ENCODE results near the gene CBX5. TPM values are rescaled to one million over a fixed set of nuclear protein-coding genes. Genes with fewer than 3 reads are reported as not detected.
"Not testable (repeated sequence)": the region's sequence is repeated elsewhere in the genome, so short reads cannot be mapped to it uniquely, and the experiment has no call there.

CBX5 gene
- total and polyA plus RNA-seq, 2 donors (not counting 1 experiment from before 2014, with no cell fraction given): 27.7 to 64.0 TPM

DNA sequence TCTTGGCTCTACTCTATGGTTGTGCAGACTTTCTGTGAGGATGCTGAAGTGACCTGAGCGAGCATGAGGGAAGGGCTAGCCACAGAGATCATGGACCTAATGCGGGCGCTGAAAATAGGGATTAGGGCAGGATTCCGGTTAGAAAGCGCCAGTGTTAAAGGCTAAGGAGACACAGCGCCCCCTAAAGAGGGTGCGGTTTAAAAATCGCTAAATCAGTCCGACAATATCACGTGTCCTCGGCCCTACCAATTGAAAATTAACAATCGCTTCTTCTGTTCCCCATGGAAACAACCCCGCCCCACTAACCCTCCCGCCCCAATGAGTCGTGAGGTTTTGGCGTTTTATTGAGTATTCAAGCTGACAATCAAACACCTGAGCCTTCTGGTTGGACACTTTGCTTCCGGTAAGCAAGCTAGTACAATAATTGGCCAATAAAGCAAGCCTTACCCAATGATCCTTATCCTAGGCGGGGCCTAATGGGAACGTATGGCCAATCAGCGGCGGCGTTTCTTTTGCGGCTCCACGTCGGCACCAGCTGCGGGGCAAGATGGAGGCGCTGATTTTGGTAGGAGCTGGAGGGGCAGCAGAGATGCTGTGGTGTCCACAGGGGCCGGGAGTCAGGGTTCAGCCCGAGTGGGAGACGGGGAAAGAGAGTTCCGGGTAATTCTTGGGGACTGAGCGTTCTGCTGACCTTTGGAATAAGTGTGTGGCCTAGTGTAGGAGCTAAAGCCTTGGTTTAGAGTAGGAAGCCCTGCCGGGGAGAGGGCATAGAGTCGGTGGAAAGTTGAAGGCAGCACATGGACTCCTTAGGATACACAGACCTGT is 44.9 kb upstream of the CBX5 start, which contains the start of gene COPZ1:
COPZ1 (plus strand) TSS at position 515 of the 825 bp plus-strand sequence; CDS start at position 548, 33 bp downstream.
- Histone ChIP-seq H3K4me1 (ENCODE audit: control insufficient read depth, extremely low read depth, insufficient read depth, low read length) (peaks cover 13% of the 10 kb centered on the region), H2AFZ (ENCODE audit: low read length) (peak within 1 kb of the TSS; percentile 98), H4K20me1 (ENCODE audit: control insufficient read depth, extremely low read depth, insufficient read depth, low read length) (no peaks in the 10 kb centered on the region), H3K4me2 (ENCODE audit: extremely low read depth, insufficient read depth, low read length) (peak within 1 kb of the TSS; percentile 75), H3K36me3 (ENCODE audit: control insufficient read depth, insufficient read depth, low read length) (no peaks in the 10 kb centered on the region), H3K27me3 (ENCODE audit: control insufficient read depth, insufficient read depth, low read length) (no peaks in the 10 kb centered on the region), H3K4me3 (replicated peaks in 1 of 4; ENCODE audit: control extremely low read depth in 1 of 4, insufficient read depth in 1 of 4, low read depth in 3 of 4, low read length in 4 of 4) (peak within 1 kb of the TSS; percentile 94 to 100 (median 100)), H3K27ac (ENCODE audit: insufficient read depth, low read length) (peak within 1 kb of the TSS; percentile 99), H3K9ac (ENCODE audit: insufficient read depth, low read length) (peak within 1 kb of the TSS; percentile 97), H3K9me3 (ENCODE audit: control insufficient read depth, insufficient read depth, low read depth, low read length) (no peaks in the 10 kb centered on the region), H3K79me2 (ENCODE audit: control insufficient read depth, insufficient read depth, low read length) (peaks cover 27% of the 10 kb centered on the region)
- DNase-seq (ENCODE audit: low read depth in 2 of 2): peak; percentile 100
- TF ChIP-seq EZH2 (IDR thresholded peaks at IDR 0.05; ENCODE audit: low read length, missing control alignments): no peak
- TF ChIP-seq, protein P1, sequence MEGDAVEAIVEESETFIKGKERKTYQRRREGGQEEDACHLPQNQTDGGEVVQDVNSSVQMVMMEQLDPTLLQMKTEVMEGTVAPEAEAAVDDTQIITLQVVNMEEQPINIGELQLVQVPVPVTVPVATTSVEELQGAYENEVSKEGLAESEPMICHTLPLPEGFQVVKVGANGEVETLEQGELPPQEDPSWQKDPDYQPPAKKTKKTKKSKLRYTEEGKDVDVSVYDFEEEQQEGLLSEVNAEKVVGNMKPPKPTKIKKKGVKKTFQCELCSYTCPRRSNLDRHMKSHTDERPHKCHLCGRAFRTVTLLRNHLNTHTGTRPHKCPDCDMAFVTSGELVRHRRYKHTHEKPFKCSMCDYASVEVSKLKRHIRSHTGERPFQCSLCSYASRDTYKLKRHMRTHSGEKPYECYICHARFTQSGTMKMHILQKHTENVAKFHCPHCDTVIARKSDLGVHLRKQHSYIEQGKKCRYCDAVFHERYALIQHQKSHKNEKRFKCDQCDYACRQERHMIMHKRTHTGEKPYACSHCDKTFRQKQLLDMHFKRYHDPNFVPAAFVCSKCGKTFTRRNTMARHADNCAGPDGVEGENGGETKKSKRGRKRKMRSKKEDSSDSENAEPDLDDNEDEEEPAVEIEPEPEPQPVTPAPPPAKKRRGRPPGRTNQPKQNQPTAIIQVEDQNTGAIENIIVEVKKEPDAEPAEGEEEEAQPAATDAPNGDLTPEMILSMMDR (conservative IDR thresholded peaks at IDR 0.05 in 1 of 2, IDR thresholded peaks at IDR 0.05 in 1 of 2; ENCODE audit: low read depth in 1 of 2, low read length in 2 of 2): peak; percentile 76 to 80

DNA sequence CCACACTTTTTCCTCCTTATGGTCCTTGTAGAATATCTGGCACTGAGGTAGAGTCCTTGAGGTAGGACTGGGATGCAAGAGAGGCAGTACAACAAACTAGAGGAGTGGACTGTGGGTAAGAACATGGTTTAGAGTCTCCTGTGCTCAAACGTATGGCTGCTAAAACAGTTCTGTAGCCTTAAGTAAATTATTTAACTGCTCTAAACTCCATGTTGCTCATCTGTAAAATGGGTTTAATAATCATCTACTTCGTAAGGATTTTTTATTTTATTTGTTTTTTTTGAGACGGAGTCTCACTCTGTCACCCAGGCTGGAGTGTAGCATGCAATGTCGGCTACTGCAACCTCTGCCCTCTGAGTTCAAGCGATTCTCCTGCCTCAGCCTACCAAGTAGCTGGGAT is 41.4 kb upstream of the CBX5 start:
- Histone ChIP-seq H3K36me3 (ENCODE audit: control insufficient read depth, insufficient read depth, low read length) (no peaks in the 10 kb centered on the region), H4K20me1 (ENCODE audit: control insufficient read depth, extremely low read depth, insufficient read depth, low read length) (no peaks in the 10 kb centered on the region), H3K79me2 (ENCODE audit: control insufficient read depth, insufficient read depth, low read length) (peaks cover 10% of the 10 kb centered on the region), H3K4me2 (ENCODE audit: extremely low read depth, insufficient read depth, low read length) (no peak overlapping the region), H3K9me3 (ENCODE audit: control insufficient read depth, insufficient read depth, low read depth, low read length) (no peaks in the 10 kb centered on the region), H3K4me1 (ENCODE audit: control insufficient read depth, extremely low read depth, insufficient read depth, low read length) (no peaks in the 10 kb centered on the region), H3K27ac (ENCODE audit: insufficient read depth, low read length) (no peak overlapping the region), H3K27me3 (ENCODE audit: control insufficient read depth, insufficient read depth, low read length) (no peaks in the 10 kb centered on the region), H3K9ac (ENCODE audit: insufficient read depth, low read length) (no peak overlapping the region), H2AFZ (ENCODE audit: low read length) (no peak overlapping the region), H3K4me3 (replicated peaks in 1 of 4; ENCODE audit: control extremely low read depth in 1 of 4, insufficient read depth in 1 of 4, low read depth in 3 of 4, low read length in 4 of 4) (no peak overlapping the region)
- TF ChIP-seq, protein P1 (conservative IDR thresholded peaks at IDR 0.05 in 1 of 2, IDR thresholded peaks at IDR 0.05 in 1 of 2; ENCODE audit: low read depth in 1 of 2, low read length in 2 of 2): no peak
- TF ChIP-seq EZH2 (IDR thresholded peaks at IDR 0.05; ENCODE audit: low read length, missing control alignments): no peak
- DNase-seq (ENCODE audit: low read depth in 2 of 2): no peak

DNA sequence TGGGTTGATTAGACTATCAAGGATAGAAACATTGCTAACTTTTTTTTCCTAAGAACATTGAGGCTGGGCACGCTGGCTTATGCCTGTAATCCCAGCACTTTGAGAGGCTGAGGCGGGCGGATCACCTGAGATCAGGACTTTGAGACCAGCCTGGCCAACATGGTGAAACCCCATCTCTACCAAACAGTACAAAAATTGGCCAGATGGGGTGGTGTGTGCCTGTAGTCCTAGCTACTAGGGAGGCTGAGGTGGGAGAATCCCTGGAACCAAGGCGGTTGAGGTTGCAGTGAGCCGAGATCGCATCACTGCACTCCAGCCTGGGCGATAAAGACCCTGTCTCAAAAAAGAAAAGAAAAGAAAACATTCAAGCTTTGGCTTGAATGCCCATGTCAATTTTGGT is 32.4 kb upstream of the CBX5 start:
- not testable (repeated sequence) for H3K4me2 ChIP-seq (ENCODE audit: extremely low read depth, insufficient read depth, low read length); H3K4me1 ChIP-seq (ENCODE audit: control insufficient read depth, extremely low read depth, insufficient read depth, low read length); DNase-seq (ENCODE audit: low read depth in 2 of 2); H3K4me3 ChIP-seq (replicated peaks in 1 of 4; ENCODE audit: control extremely low read depth in 1 of 4, insufficient read depth in 1 of 4, low read depth in 3 of 4, low read length in 4 of 4); H3K9ac ChIP-seq (ENCODE audit: insufficient read depth, low read length); H3K79me2 ChIP-seq (ENCODE audit: control insufficient read depth, insufficient read depth, low read length); H3K27me3 ChIP-seq (ENCODE audit: control insufficient read depth, insufficient read depth, low read length); H2AFZ ChIP-seq (ENCODE audit: low read length); H4K20me1 ChIP-seq (ENCODE audit: control insufficient read depth, extremely low read depth, insufficient read depth, low read length); H3K9me3 ChIP-seq (ENCODE audit: control insufficient read depth, insufficient read depth, low read depth, low read length); H3K36me3 ChIP-seq (ENCODE audit: control insufficient read depth, insufficient read depth, low read length); H3K27ac ChIP-seq (ENCODE audit: insufficient read depth, low read length)
